Naive thymus-derived CD4-positive, alpha-beta T cell (primary cell): ENCODE results near the gene BCAT1. TPM values are rescaled to one million over a fixed set of nuclear protein-coding genes. Genes with fewer than 3 reads are reported as not detected.

Source experiments
- ATAC-seq: fragments of 150-1000 bp; cut with Tn5 transposase; 2 replicates; pipeline ENCODE4 v1.10.0; 2021; ENCODE audit warnings: mild to moderate bottlenecking, moderate library complexity
- CTCF ChIA-PET: fragments of 350-600 bp; sonication (Branson Sonifier 250); formaldehyde crosslinking; loops from one replicate; lab custom pipeline; 2021; ENCODE audit warnings: antibody characterized with exemption; lab: Charles Lee
- POLR2A ChIA-PET: fragments of 350-600 bp; sonication (Branson Sonifier 250); formaldehyde crosslinking; loops from one replicate; lab custom pipeline; 2021; ENCODE audit warnings: antibody characterized with exemption, inconsistent platforms; lab: Charles Lee
- DNase-seq, 9 donors: peaks; one replicate each; pipeline versions ENCODE4 v3.0.0 to v3.0.0-alpha.2; 2020 to 2022; ENCODE audit warnings: mixed read lengths in 1 of 9
- H3K27ac ChIP-seq: one replicate; pipeline ENCODE4 v1.7.0; 2013; ENCODE audit warnings: mild to moderate bottlenecking, low read depth, low read length, moderate library complexity
- H3K27me3 ChIP-seq, 2 donors: one replicate each; pipeline ENCODE4 v1.7.0; 2013; ENCODE audit warnings: low read length in 2 of 2, mild to moderate bottlenecking in 2 of 2, moderate library complexity in 2 of 2; ENCODE audit not compliant: control insufficient read depth in 2 of 2, insufficient read depth in 2 of 2
- H3K36me3 ChIP-seq, 3 experiments: 1 replicate in 2 of 3; 2 replicates in 1 of 3; pipeline ENCODE4 v1.7.0; 2013; ENCODE audit warnings: low read length in 3 of 3, mild to moderate bottlenecking in 3 of 3, moderate library complexity in 1 of 3; ENCODE audit not compliant: insufficient read depth in 3 of 3, control insufficient read depth in 2 of 3
- H3K4me1 ChIP-seq, 2 donors: one replicate each; pipeline ENCODE4 v1.7.0; 2013; ENCODE audit warnings: low read length in 2 of 2, mild to moderate bottlenecking in 2 of 2, moderate library complexity in 1 of 2; ENCODE audit not compliant: control insufficient read depth in 2 of 2, insufficient read depth in 2 of 2
- H3K4me3 ChIP-seq: 2 replicates; pipeline ENCODE4 v1.7.0; 2013; ENCODE audit warnings: mild to moderate bottlenecking, low read length
- H3K9me3 ChIP-seq, 3 experiments: 1 replicate in 2 of 3; 2 replicates in 1 of 3; pipeline ENCODE4 v1.7.0; 2013; ENCODE audit warnings: low read length in 3 of 3; ENCODE audit not compliant: control insufficient read depth in 2 of 3
- H3K27ac Mint-ChIP-seq, 9 donors: one replicate each; pipeline ENCODE4 v1.8.0; 2020 to 2022; ENCODE audit warnings: mixed read lengths in 9 of 9, mild to moderate bottlenecking in 8 of 9, moderate library complexity in 5 of 9, inconsistent platforms in 2 of 9
- H3K27me3 Mint-ChIP-seq, 5 donors: one replicate each; pipeline ENCODE4 v1.8.0; 2021 to 2022; ENCODE audit warnings: mixed read lengths in 5 of 5, mild to moderate bottlenecking in 1 of 5
- H3K36me3 Mint-ChIP-seq, 5 donors: one replicate each; pipeline ENCODE4 v1.8.0; 2020 to 2022; ENCODE audit warnings: mixed read lengths in 5 of 5, mild to moderate bottlenecking in 3 of 5, inconsistent platforms in 1 of 5
- H3K4me1 Mint-ChIP-seq, 7 donors: one replicate each; pipeline ENCODE4 v1.8.0; 2020 to 2022; ENCODE audit warnings: mixed read lengths in 7 of 7, mild to moderate bottlenecking in 3 of 7, inconsistent platforms in 1 of 7
- H3K4me3 Mint-ChIP-seq, 10 donors: one replicate each; pipeline ENCODE4 v1.8.0; 2020 to 2022; ENCODE audit warnings: mild to moderate bottlenecking in 10 of 10, mixed read lengths in 10 of 10, moderate library complexity in 6 of 10, inconsistent platforms in 2 of 10
- H3K9me3 Mint-ChIP-seq, 11 donors: one replicate each; pipeline ENCODE4 v1.8.0; 2020 to 2022; ENCODE audit warnings: mixed read lengths in 11 of 11, mild to moderate bottlenecking in 4 of 11, inconsistent platforms in 1 of 11, moderate library complexity in 1 of 11
- intact Hi-C, 2 donors: fragments of 100-400 bp; cut with micrococcal nuclease; formaldehyde crosslinking; loops; one replicate each; pipeline ENCODE4 v1.15.1; 2023
- polyA plus RNA-seq, 2 donors: library from polyadenylated mRNA; unstranded; fragments of 300-500 nt; fragmentation: Illumina TruSeq; gene quantifications; one replicate each; pipeline ENCODE4 v1.2.3, GENCODE V29; 2021
- total RNA-seq, 6 experiments: library from RNA in 5 of 6; stranded (reverse) in 5 of 6; gene quantifications; 1 replicate in 5 of 6; 2 replicates in 1 of 6; pipeline ENCODE4 v1.2.3 and lab custom pipeline; 2021 to 2026

Gene BCAT1
- total and polyA plus RNA-seq, 7 experiments from 2014 or later: 0.70 to 29.3 (median 1.1) TPM

GRCh38 chr12:24895612-24896011 is 53.3 kb downstream of the BCAT1 start:
- H3K36me3 Mint-ChIP-seq: peaks cover 0 to 12% (median 0%) of the 10 kb centered on the region in 5 donors
- H3K4me1 ChIP-seq: no peaks in the 10 kb centered on the region
- H3K4me1 Mint-ChIP-seq: peaks cover 0 to 15% (median 0%) of the 10 kb centered on the region in 7 donors
- H3K9me3 Mint-ChIP-seq: peaks cover 0 to 2% (median 0%) of the 10 kb centered on the region in 11 donors
- intact Hi-C loops: no loop called here
- no peak overlapping the region for H3K4me3 Mint-ChIP-seq
- no peak for ATAC-seq
- no peak overlapping the region for H3K4me3 ChIP-seq
- H3K36me3 ChIP-seq: no peaks in the 10 kb centered on the region
- no peak for DNase-seq
- H3K27ac ChIP-seq: no peak overlapping the region
- H3K9me3 ChIP-seq: no peaks in the 10 kb centered on the region
- no peak overlapping the region for H3K27ac Mint-ChIP-seq
- peaks cover 0 to 34% (median 15%) of the 10 kb centered on the region in 5 donors for H3K27me3 Mint-ChIP-seq
- ChIA-PET CTCF (no interaction called here), POLR2A (no interaction called here)
- no peaks in the 10 kb centered on the region for H3K27me3 ChIP-seq

GRCh38 chr12:24894879-24895278 is 54.0 kb downstream of the BCAT1 start:
- no peaks in the 10 kb centered on the region for H3K9me3 ChIP-seq
- H3K4me3 Mint-ChIP-seq: no peak overlapping the region
- ChIA-PET POLR2A (no interaction called here), CTCF (no interaction called here)
- peaks cover 0 to 12% (median 0%) of the 10 kb centered on the region in 5 donors for H3K36me3 Mint-ChIP-seq
- no peak for DNase-seq
- no peaks in the 10 kb centered on the region for H3K27me3 ChIP-seq
- intact Hi-C loops: no loop called here
- H3K9me3 Mint-ChIP-seq: peaks cover 0 to 2% (median 0%) of the 10 kb centered on the region in 11 donors
- no peaks in the 10 kb centered on the region for H3K4me1 ChIP-seq
- no peak overlapping the region for H3K27ac Mint-ChIP-seq
- ATAC-seq: no peak
- H3K4me1 Mint-ChIP-seq: peaks cover 0 to 10% (median 0%) of the 10 kb centered on the region in 7 donors
- no peak overlapping the region for H3K27ac ChIP-seq
- H3K27me3 Mint-ChIP-seq: peaks cover 0 to 30% (median 14%) of the 10 kb centered on the region in 5 donors
- no peak overlapping the region for H3K4me3 ChIP-seq
- no peaks in the 10 kb centered on the region for H3K36me3 ChIP-seq

GRCh38 chr12:24890048-24890803 is 58.7 kb downstream of the BCAT1 start:
- Mint-ChIP-seq H3K4me1 (no peaks in the 10 kb centered on the region), H3K36me3 (no peaks in the 10 kb centered on the region), H3K4me3 (no peak overlapping the region), H3K27me3 (peaks cover 0 to 7% (median 4%) of the 10 kb centered on the region in 5 donors), H3K27ac (peak overlapping the region in 1 of 9 donors; percentile 36), H3K9me3 (peaks cover 0 to 2% (median 0%) of the 10 kb centered on the region in 11 donors)
- ChIA-PET POLR2A (no interaction called here), CTCF (no interaction called here)
- no peaks in the 10 kb centered on the region for H3K36me3 ChIP-seq
- DNase-seq: no peak
- H3K9me3 ChIP-seq: no peaks in the 10 kb centered on the region
- no peak for ATAC-seq
- H3K4me1 ChIP-seq: no peaks in the 10 kb centered on the region
- no peaks in the 10 kb centered on the region for H3K27me3 ChIP-seq
- no peak overlapping the region for H3K27ac ChIP-seq
- H3K4me3 ChIP-seq: no peak overlapping the region
- intact Hi-C loops: no loop called here

GRCh38 chr12:24889411-24889810 is 59.5 kb downstream of the BCAT1 start:
- Mint-ChIP-seq H3K4me3 (no peak overlapping the region), H3K27me3 (peaks cover 0 to 7% (median 4%) of the 10 kb centered on the region in 5 donors), H3K9me3 (peaks cover 0 to 2% (median 0%) of the 10 kb centered on the region in 11 donors), H3K27ac (no peak overlapping the region), H3K36me3 (no peaks in the 10 kb centered on the region), H3K4me1 (no peaks in the 10 kb centered on the region)
- no peak overlapping the region for H3K27ac ChIP-seq
- DNase-seq (no peak), ATAC-seq (no peak)
- no peaks in the 10 kb centered on the region for H3K4me1 ChIP-seq
- no peaks in the 10 kb centered on the region for H3K27me3 ChIP-seq
- intact Hi-C loops: no loop called here
- no peaks in the 10 kb centered on the region for H3K36me3 ChIP-seq
- H3K9me3 ChIP-seq: no peaks in the 10 kb centered on the region
- CTCF ChIA-PET: no interaction called here
- H3K4me3 ChIP-seq: no peak overlapping the region
- POLR2A ChIA-PET: no interaction called here

- H3K4me1 ChIP-seq: no peaks in the 10 kb centered on the region
- CTCF ChIA-PET: no interaction called here
- no peak overlapping the region for H3K27ac Mint-ChIP-seq
Measured at GRCh38 chr12:24888813-24889212, 60.1 kb downstream of the BCAT1 start.

GRCh38 chr12:24884911-24885310 is 64.0 kb downstream of the BCAT1 start:
- Histone ChIP-seq H3K27ac (no peak overlapping the region), H3K4me3 (no peak overlapping the region), H3K36me3 (no peaks in the 10 kb centered on the region), H3K4me1 (no peaks in the 10 kb centered on the region), H3K9me3 (no peaks in the 10 kb centered on the region), H3K27me3 (no peaks in the 10 kb centered on the region)
- ChIA-PET CTCF (no interaction called here), POLR2A (no interaction called here)
- DNase-seq (no peak), ATAC-seq (no peak)
- no peak overlapping the region for H3K4me3 Mint-ChIP-seq
- H3K9me3 Mint-ChIP-seq: no peaks in the 10 kb centered on the region
- peaks cover 0 to 4% (median 0%) of the 10 kb centered on the region in 7 donors for H3K4me1 Mint-ChIP-seq
- no peak overlapping the region for H3K27ac Mint-ChIP-seq
- no peaks in the 10 kb centered on the region for H3K27me3 Mint-ChIP-seq
- intact Hi-C loops: no loop called here
- peaks cover 0 to 2% (median 0%) of the 10 kb centered on the region in 5 donors for H3K36me3 Mint-ChIP-seq

More at GRCh38 chr12:24888813-24889212, 60.1 kb downstream of the BCAT1 start:
- ATAC-seq (no peak), DNase-seq (no peak)
- H3K27ac ChIP-seq: no peak overlapping the region
- H3K4me1 Mint-ChIP-seq: no peaks in the 10 kb centered on the region
- no peaks in the 10 kb centered on the region for H3K36me3 ChIP-seq
- no peak overlapping the region for H3K4me3 ChIP-seq
- H3K9me3 ChIP-seq: no peaks in the 10 kb centered on the region
- POLR2A ChIA-PET: no interaction called here
- intact Hi-C loops: no loop called here
- peaks cover 0 to 2% (median 0%) of the 10 kb centered on the region in 11 donors for H3K9me3 Mint-ChIP-seq
- H3K27me3 ChIP-seq: no peaks in the 10 kb centered on the region
- H3K36me3 Mint-ChIP-seq: no peaks in the 10 kb centered on the region
- H3K4me3 Mint-ChIP-seq: no peak overlapping the region
- H3K27me3 Mint-ChIP-seq: peaks cover 0 to 7% (median 4%) of the 10 kb centered on the region in 5 donors
